Medulla oblongata (tissue), 1 donor: ENCODE results near the gene WDR93.

Source experiments
- DNase-seq: peaks from one replicate; pipeline ENCODE4 v3.0.0-alpha.2; 2015; ENCODE audit errors: extremely low spot score

The WDR93 gene

GRCh38 chr15:89662893-89663626, 27.6 kb upstream of the WDR93 start:
- no peak for DNase-seq

GRCh38 chr15:89664441-89665350, 25.9 kb upstream of the WDR93 start:
- no peak for DNase-seq

DNA sequence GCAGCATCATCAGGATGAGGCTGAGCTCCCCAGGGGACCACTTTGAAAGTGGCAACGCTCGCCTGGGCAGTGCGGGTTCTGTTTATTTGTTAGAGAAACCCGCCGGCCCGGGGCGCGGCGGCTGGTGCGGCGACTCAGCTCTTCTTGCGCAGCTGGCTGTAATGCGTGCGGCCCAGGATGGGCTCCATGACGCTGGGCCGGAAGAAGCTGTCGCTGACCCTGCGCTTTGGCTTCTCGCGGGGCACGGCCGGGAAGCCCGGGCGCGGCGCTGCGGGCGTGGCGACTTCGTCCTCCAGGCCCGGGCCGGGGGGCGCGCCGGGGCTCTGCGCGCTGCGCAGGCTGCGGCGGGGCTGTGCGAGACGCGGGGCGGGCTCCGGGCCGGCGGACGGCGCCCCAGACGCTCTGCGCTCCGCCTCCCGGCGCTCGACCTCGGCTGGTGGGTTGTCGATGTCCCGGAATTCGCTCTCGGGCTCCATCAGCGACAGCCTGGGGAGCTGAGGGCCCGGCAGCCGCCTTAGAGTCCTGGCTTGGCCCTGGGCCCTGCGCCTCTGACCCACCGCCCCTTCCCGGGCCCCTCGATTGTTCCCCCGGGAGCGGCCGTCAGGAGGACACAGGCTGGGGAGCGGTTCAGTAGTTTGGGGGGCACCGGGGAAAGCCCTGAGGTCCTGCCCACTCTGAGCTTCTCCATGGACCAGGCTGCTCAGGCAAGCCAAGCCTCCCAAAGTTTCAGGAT, 25.0 kb upstream of the WDR93 start:
- DNase-seq = no peak

GRCh38 chr15:89666184-89666857, 24.3 kb upstream of the WDR93 start:
- DNase-seq = no peak

- no peak for DNase-seq
Observed at GRCh38 chr15:89666858-89667705, 23.5 kb upstream of the WDR93 start.

GRCh38 chr15:89667706-89667960, 23.0 kb upstream of the WDR93 start:
- DNase-seq = no peak

- DNase-seq = no peak
Observed at GRCh38 chr15:89668171-89668570, 22.4 kb upstream of the WDR93 start.

- no peak for DNase-seq
Observed at GRCh38 chr15:89669309-89669865, 21.2 kb upstream of the WDR93 start.

DNA sequence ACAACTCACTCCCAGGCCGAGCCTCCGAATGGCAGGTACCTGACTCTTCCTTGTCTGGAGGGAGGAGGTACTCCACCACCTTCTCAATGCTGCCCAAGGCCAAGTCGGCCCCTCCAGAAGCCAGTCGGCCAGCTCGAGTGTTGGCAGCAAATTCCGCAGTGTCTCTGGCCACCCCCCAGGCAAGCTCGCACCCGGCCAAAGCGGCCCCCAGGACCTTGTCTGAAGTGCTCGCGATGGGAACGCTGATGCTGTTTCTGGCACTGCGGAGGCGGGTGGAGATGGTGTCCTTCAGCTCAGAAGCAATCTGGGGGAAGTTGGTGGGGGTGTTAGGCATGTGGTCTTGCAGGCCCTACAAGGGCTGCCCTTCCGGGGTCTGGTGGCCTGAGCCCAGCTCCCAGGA, 20.7 kb upstream of the WDR93 start:
- DNase-seq = no peak

DNA sequence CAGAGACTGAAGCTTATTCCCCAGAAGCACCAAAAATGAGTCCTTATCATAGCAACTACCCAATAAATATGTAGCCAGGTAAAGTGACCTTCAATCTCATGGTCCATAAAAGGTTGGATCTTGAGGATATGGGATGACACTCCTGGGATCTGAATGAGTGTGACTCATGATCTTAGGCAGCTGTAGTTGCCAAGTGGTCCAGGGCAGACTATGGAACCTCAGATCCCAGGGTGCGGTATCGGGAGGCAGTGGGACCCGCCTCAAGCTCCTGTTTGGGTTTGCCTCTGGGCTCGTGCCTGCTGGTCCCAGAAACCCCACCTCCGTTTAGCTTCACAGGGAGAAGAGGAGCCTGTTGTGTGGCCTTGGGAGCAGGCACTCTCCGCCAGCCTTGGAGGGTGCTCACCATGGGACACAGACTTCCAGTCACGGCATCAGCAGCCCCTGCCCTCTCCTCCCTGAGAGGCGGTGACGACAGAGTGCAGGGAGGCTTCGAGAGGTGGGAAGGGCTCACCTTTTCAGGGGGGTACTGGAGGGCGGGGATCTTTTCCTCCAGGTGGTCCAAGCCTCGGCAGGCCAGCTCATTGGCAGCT, 19.5 kb upstream of the WDR93 start:
- DNase-seq = no peak

- DNase-seq = no peak
Observed at GRCh38 chr15:89671687-89672086, 18.9 kb upstream of the WDR93 start.

- peak; percentile 26 for DNase-seq
Observed at GRCh38 chr15:89672221-89673164, 18.1 kb upstream of the WDR93 start.

DNA sequence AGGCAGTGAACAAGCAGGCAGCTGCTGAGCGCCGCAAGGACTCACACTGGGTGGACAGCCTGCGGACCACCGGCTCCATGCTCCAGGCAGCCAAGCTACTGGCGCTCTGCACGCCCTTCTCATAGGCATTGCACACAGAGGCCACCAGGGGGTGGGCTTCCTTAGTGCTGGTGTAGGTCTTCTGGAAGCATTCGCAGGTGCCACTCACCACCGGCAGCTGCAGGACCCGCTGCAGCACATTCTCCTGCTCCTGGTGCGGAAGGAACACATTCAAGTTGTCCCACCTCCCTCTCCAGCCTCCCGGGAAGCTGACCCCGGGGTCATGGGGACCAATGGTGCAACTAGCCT, 17.5 kb upstream of the WDR93 start:
- DNase-seq = no peak

GRCh38 chr15:89674526-89674925, 16.1 kb upstream of the WDR93 start:
- DNase-seq = no peak

GRCh38 chr15:89675606-89676005, 15.0 kb upstream of the WDR93 start:
- DNase-seq = no peak

GRCh38 chr15:89677381-89677780, 13.2 kb upstream of the WDR93 start:
- no peak for DNase-seq

GRCh38 chr15:89679212-89679611, 11.4 kb upstream of the WDR93 start, which contains the start of gene PLIN1:
TSS of gene PLIN1 (minus strand) at chr15:89679367. CDS start at chr15:89677489, 1,878 bp downstream.
- no peak for DNase-seq

DNA sequence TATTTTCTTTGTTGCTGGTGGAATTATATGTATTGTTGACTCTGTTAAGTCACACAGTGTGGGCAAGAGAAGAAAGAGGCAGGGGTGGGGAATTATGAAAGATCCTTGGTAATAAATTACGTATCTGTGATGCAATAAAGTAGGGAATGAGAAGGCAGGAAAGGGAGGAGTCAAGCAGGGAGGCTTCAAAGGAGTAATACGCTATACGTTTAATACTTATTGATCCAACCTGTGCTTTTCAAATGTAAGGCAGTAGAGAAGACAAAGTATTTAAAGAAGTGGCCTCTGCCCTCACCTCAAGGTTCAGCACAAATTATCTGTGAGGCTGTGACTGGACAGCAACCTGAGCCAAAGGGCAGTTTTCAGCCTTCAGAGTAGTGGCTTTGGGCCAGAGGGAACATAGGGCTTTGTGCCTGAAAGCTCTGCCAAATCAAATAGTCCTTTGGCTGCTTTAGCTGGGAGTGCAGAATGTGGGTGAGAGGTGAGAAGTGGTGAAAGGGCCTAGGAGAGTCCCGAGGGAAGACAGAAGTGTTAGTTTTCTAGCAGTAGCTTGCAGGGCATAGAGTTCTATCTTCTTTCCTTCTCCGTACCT, 10.2 kb upstream of the WDR93 start:
- peak; percentile 80 for DNase-seq

- no peak for DNase-seq
Observed at GRCh38 chr15:89681146-89681545, 9.5 kb upstream of the WDR93 start.
